NB4 (cell line): ENCODE data around the gene DSG3.

Experiments
- DNase-seq: peaks from one replicate; pipeline ENCODE4 v3.0.0; 2010; ENCODE audit warnings: low read depth
- H3K4me3 ChIP-seq: one replicate; pipeline ENCODE4 v1.5.1; 2011; ENCODE audit warnings: mild to moderate bottlenecking, low read depth, low read length, moderate library complexity
- MAX ChIP-seq: IDR thresholded peaks from 2 replicates; pipeline ENCODE4 v1.6.1; 2011; ENCODE audit warnings: low read depth, low read length
- MYC ChIP-seq: IDR thresholded peaks from 2 replicates; pipeline ENCODE4 v1.6.1; 2011; ENCODE audit warnings: low read depth, low read length
- POLR2A ChIP-seq: IDR thresholded peaks from 2 replicates; pipeline ENCODE4 v1.6.1; 2011; ENCODE audit warnings: mild to moderate bottlenecking; ENCODE audit not compliant: insufficient read length; ENCODE audit errors: extremely low read depth
- TF ChIP-seq, protein P1 (sequence below): IDR thresholded peaks from one replicate; pipeline ENCODE4 v1.5.1; 2012; ENCODE audit warnings: low read depth, low read length

Gene DSG3

DNA sequence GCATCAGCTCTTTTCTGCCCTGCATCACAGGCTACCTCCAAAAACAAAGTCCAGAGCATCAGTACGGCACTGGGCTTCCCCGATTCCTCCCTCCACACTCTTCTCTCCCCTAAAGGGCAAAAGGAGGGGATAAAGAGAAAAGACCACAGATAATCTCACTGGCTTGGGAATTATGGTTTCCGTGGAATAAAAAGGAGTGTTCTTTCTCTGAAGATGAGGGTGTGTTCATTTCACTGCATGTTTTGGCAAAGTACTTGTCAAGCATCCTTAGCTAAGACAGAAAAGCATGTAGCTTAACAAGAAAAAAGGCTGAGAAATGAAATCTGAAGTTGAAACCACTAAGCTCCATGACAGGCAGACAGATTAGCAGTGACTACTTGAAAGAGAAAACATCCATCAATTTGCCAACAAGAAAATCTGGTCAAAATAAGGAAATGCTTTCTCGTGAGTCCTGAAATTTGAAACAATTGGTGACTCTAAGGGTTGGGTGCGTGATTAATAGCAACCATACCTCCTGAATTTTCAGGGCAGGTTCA lies 20.6 kb upstream of the DSG3 start:
- TF ChIP-seq MYC (no peak), POLR2A (no peak), MAX (no peak)
- TF ChIP-seq, protein P1, sequence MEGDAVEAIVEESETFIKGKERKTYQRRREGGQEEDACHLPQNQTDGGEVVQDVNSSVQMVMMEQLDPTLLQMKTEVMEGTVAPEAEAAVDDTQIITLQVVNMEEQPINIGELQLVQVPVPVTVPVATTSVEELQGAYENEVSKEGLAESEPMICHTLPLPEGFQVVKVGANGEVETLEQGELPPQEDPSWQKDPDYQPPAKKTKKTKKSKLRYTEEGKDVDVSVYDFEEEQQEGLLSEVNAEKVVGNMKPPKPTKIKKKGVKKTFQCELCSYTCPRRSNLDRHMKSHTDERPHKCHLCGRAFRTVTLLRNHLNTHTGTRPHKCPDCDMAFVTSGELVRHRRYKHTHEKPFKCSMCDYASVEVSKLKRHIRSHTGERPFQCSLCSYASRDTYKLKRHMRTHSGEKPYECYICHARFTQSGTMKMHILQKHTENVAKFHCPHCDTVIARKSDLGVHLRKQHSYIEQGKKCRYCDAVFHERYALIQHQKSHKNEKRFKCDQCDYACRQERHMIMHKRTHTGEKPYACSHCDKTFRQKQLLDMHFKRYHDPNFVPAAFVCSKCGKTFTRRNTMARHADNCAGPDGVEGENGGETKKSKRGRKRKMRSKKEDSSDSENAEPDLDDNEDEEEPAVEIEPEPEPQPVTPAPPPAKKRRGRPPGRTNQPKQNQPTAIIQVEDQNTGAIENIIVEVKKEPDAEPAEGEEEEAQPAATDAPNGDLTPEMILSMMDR = no peak
- no peak for DNase-seq
- H3K4me3 ChIP-seq = no peak overlapping the region

GRCh38 chr18:31428211-31428610 lies 19.3 kb upstream of the DSG3 start:
- TF ChIP-seq MYC = no peak
- TF ChIP-seq, protein P1 = no peak
- no peak for TF ChIP-seq POLR2A
- no peak for TF ChIP-seq MAX
- no peak for DNase-seq
- H3K4me3 ChIP-seq = no peak overlapping the region

GRCh38 chr18:31429623-31430022 lies 17.9 kb upstream of the DSG3 start:
- no peak for DNase-seq
- no peak overlapping the region for H3K4me3 ChIP-seq
- TF ChIP-seq POLR2A (no peak), MYC (no peak), MAX (no peak)
- TF ChIP-seq, protein P1 = no peak

DNA sequence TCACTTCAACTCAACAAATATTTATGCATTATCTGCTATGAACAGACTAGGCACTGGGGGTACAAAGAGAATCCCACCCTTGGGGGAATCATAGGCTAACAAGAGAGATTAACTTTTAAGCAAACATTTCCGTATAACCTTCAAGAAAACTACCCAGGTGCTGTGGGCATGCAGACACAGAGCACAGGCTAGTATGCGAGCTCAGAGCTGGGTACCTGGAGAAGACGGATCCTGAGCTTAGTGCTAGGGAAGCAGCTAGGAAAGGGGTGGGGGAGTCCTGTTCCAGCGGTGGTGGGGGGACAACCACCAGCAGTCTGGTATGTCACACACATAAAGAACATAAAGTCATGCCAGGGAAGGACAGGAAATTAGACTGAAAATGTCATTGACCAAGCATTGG lies 17.5 kb upstream of the DSG3 start:
- TF ChIP-seq MYC = no peak
- TF ChIP-seq MAX = no peak
- no peak for DNase-seq
- H3K4me3 ChIP-seq = no peak overlapping the region

- TF ChIP-seq MAX = no peak
- no peak for TF ChIP-seq POLR2A
- TF ChIP-seq, protein P1 = no peak
- no peak for TF ChIP-seq MYC
- no peak for DNase-seq
- no peak overlapping the region for H3K4me3 ChIP-seq
These were observed 17.0 kb upstream of the DSG3 start for GRCh38 chr18:31430554-31430953.

DNA sequence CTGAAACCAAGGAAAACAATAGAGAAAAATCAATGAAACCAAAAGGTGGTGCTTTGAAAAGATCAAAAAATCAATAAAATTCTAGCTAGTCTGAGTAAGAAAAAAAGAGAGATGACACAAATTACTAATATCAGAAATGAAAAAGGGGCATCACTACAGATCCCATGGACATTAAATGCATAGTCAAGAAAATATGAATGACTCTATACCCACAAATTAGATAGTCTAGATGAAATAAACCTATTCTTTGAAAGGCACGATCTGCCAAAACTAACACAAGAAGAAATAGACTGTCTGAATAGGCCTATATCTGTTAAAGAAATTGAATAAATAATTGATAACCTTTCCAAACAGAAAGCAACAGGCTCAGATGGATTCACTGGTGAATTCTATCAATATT lies 15.2 kb upstream of the DSG3 start:
- no peak for TF ChIP-seq MYC
- TF ChIP-seq, protein P1 = no peak
- no peak for TF ChIP-seq MAX
- no peak for TF ChIP-seq POLR2A
- no peak for DNase-seq
- H3K4me3 ChIP-seq = no peak overlapping the region
